HG03103 (cell line): ENCODE results near the gene TMEM259.
A peak's percentile ranks its signal among the peaks of the same experiment; 100 is the strongest.

Experiments used
- ATAC-seq: cut with Tn5 transposase; IDR thresholded peaks from one replicate; pipeline ENCODE4 v1.9.1; 2021; ENCODE audit warnings: low read depth; ENCODE audit not compliant: unreplicated experiment

The TMEM259 gene

DNA sequence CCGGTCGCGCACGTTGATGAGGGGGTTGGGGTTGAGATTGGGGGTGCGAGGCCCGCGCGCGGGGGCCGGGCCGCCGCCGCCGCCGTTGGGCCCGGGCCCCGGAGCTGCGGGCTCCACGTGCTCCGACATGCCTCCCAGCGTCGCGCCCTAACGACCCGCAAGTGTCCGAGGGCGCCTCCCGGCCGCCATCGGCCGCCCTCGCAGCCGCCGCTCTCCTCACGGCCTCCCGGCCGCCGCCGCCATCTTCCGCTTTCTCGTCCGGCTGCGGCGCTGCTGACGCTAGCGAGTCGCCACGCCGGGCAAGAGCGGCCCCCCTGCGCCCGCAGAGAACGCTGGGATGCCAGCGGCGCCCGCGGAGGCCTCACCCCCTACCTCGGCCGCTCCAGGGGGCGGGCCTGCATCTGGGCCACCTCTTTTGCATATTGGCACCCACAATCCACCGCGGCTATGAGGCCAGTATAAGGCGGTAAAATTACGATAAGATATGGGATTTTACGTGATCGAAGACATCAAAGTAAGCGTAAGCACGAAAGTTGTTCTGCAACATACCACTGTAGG, at the start of gene TMEM259:
TSS of gene TMEM259 (minus strand) at position 256 of the 558 bp plus-strand sequence. CDS start at position 129, 127 bp downstream.
- peak; percentile 76 for ATAC-seq

DNA sequence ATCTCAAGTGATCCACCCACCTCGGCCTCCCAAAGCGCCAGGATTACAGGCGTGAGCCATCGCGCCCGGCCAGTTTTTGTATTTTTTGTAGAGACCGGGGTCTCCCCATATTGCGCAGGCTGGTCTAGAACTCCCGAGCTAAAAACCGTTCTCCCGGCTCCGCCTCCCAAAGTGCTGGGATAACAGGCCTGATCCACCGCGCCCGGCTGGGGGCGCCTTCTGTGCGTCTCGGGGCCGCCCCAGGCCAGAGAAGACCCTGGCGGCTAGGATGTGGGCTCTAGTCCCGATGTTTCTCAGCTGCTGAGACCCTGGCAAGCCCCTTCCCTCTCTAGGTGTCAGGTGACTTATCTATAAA, 49.6 kb upstream of the TMEM259 start:
- no peak for ATAC-seq

GRCh38 chr19:1069009-1069779, 48.3 kb upstream of the TMEM259 start:
- ATAC-seq = no peak

- ATAC-seq = no peak
These were observed 47.4 kb upstream of the TMEM259 start for GRCh38 chr19:1068009-1069001.

DNA sequence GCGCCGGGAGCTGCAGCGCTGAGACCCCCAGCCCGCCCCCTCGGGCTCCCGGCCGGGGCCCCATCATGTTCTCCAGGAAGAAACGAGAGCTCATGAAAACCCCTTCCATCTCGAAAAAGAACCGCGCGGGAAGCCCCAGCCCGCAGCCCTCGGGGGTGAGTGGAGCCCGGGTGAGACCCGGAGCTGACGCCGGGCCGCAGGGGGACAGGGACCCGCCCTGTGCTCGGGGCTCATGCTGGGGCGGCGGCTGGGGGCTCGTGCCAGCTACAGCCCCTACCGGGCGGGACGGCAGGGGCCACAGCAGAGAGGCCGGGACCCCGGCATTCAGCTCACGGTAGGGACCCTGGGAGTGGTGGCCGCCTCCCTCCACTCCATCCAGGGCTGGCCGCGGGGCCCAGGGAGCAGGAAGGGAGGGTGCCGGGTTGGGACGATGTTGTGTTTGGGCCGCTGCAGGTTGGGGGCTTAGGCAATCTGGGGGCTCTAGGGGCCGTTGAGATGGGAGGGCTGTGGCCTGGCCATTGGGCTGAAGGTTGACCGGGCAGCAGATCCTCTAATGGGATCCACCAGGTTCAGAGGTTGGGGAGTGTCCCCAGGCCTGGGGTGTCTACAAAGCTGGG, 46.5 kb upstream of the TMEM259 start:
- ATAC-seq = no peak

DNA sequence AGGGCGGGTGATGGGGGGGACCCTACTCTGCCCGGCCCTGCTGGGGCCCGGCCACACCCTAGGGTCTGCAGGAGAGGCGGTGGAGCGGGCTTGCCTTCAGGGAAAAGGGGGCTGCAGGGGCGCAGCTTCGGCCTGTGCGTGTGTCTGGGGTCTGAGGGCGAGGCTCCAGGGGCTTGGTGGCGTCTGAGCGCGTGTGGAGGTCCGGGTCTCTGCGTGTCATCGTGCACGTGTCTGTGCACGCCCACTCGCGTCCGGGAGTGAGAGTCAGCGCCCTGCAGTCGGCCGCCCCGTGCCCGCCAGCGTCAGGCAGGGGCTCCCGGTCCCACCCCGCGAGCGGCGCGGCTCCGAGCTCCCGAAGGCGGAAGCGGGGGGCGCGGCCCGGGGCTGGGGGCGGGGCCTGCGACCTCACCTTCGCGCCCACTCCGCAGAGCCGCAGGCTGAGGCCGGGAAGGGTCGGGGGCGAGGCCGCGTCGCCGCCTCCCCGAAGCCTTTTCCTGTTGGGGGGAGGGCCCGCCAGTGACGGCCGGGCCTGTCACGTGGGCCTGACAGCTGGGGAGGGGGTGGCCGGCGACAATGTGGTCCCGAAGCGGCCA, 45.9 kb upstream of the TMEM259 start, which contains the start of gene ARHGAP45:
TSS of gene ARHGAP45 (plus strand) at position 420 of the 593 bp plus-strand sequence. CDS start 239 bp downstream, outside the sequence.
- ATAC-seq = no peak

- ATAC-seq = no peak
These were observed 45.4 kb upstream of the TMEM259 start for GRCh38 chr19:1066251-1066747.

GRCh38 chr19:1065606-1066109, 44.7 kb upstream of the TMEM259 start:
- no peak for ATAC-seq

- ATAC-seq = no peak
These were observed 44.0 kb upstream of the TMEM259 start for GRCh38 chr19:1064661-1065605.

DNA sequence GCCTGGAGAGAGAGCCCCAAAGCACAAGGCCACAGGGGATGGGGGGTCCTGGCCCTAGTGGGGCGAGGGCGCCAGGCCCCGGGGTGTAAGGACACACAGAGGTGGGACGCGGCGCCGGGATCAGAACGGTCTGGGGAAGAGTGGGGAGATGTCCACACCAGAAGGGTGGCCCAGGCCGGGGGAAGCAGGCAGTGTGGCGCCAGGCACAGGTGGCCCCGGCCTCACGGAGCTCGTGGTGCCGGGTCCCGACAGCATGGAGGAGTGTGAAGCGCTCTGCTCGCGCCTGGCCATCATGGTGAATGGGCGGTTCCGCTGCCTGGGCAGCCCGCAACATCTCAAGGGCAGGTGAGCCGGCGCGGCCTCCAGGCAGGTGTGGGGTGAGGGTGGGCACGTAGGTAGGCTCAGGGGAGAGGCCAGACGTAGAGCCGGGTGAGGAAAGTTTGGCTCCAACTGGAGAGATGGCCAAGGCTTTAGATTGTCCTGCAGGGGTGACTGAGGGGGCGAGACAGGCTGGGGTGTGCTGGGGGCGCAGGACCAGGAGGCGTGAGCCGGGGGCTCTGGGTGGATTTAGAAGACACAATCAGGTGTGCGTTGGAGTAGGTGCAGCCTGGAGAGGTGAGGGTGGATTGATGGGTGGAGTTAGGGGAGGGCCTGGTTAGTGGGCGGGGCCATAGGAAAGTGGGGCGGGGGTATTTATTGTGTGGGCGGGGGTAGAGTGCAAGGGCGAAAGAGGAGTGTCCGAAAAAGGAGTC, 43.2 kb upstream of the TMEM259 start:
- ATAC-seq = no peak

DNA sequence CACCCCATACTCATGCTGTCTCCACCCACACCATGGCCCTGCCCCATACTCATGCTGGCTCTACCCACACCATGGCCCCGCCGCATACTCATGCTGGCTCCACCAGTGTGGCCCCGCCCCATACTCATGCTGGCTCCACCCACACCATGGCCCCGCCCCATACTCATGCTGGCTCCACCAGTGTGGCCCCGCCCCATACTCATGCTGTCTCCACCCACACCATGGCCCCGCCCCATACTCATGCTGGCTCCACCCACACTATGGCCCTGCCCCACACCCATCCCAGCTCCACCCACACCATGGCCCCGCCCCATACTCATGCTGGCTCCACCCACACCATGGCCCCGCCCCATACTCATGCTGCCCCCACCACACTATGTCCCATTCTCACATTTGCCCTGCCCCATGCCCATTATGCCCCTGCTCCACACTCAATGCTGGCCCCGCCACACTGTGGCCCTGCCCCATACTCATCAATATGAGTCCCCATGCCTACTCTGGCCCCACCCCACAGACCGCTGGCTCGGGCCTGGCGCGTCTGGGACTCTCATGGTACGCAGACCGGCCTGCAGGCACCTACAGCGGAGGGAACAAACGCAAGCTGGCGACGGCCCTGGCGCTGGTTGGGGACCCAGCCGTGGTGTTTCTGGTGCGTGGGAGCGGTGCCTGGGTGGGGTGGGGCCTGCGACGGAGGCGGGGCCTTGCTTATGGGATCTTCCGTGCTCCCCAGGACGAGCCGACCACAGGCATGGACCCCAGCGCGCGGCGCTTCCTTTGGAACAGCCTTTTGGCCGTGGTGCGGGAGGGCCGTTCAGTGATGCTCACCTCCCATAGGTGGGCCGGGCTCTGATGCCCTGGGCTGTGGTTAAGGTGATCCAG, 42.3 kb upstream of the TMEM259 start:
- no peak for ATAC-seq

DNA sequence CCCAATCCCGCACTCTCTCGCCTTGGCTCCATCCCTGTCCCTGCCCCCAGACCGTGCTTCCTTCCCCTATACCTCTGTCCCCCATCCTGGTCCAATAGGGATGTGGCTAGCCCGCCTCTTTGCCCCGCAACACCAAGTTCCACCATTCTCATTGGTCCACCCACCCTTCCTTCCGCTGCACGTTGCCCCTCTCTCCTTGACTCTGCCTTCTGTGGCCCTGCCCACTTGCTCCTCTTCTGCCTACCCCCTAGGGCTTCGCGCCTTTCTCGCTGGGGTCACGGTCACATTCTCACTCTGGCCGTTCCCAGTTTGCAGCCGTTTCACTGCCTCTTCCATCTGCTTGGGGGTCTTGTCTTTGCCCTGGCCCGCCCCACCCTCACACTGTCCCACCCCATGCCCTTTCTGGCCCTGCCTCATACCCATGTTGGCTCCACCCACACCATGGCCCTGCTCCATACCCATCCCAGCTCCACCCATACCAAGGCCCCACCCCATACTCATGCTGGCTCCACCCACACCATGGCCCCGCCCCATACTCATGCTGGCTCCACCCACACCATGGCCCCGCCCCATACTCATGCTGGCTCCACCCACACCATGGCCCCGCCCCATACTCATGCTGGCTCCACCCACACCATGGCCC, 41.6 kb upstream of the TMEM259 start:
- no peak for ATAC-seq

DNA sequence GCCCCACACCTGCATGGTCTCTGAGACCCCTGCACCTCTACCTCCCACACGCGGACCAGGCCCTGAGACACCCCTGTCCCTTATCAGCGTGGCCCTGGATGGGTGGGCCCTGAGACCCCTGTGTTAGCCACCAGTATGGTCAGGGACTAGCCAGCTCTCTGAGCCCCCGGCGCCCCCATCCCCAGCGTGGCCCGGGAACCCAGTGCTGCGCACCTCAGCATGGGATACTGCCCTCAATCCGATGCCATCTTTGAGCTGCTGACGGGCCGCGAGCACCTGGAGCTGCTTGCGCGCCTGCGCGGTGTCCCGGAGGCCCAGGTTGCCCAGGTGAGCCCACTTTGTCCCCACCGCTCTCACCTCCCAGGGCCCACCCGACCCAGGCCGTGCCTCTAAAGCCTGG, 41.1 kb upstream of the TMEM259 start:
- no peak for ATAC-seq

- no peak for ATAC-seq
These were observed 39.8 kb upstream of the TMEM259 start for GRCh38 chr19:1060689-1061088.

- ATAC-seq = no peak
These were observed 37.2 kb upstream of the TMEM259 start for GRCh38 chr19:1058112-1058511.

- ATAC-seq = no peak
These were observed 36.4 kb upstream of the TMEM259 start for GRCh38 chr19:1057176-1057855.
